ENCODE results near the gene PPP2R5C. TPM values are rescaled to one million over a fixed set of nuclear protein-coding genes. Genes with fewer than 3 reads are reported as not detected.
A peak's percentile ranks its signal among the peaks of the same experiment; 100 is the strongest.

PPP2R5C gene
- total RNA-seq, 2 experiments from 2014 or later, result 291 to 300 TPM

DNA sequence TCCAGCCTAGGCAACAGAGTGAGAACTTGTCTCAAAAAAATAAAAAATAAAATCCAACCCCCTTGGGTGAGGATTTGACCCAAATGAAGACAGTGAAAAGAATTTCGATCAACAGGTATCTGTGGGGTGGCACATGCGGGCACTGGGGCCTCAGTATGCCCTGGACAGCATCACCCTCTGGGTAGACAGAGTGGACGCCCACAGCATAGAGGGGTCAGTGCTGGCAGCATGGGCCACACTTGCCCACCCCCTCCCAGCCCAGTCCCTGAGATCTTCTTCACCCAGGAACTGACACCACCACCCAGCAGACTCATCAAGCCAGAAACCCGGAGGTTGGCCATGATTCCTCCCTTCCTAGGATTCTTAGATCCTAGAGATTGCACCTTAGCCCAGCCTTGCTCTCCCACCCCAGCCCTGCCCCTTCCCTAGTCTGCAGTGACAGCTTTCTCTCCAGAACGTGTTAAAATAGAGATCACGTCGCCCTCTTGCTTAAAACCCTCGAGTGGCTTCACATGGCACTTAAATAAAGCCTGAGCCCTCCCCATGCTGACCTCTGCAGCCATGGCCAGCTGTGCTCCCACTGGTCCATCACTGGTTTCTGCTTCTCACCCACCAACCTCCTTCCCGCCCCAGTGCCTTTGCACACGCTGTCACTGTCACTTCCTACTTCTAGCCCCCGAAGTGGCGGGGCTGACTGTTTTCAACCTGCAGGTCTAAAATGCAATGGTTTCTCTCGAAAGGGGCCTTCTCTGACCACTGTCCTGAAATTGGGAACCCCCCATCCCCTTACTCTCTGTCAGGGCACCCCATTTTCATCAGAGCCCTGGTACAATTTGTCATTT lies 176.6 kb downstream of the PPP2R5C start:
- Mint-ChIP-seq H3K27me3 (peaks cover 21% of the 10 kb centered on the region), H3K27ac (no peak overlapping the region), H3K4me1 (peaks cover 6% of the 10 kb centered on the region), H3K4me3 (no peak overlapping the region), H3K36me3 (ENCODE audit: low read depth) (no peaks in the 10 kb centered on the region), H3K9me3 (no peaks in the 10 kb centered on the region)
- ChIA-PET CTCF (no interaction called here), POLR2A (no interaction called here)
- DNase-seq, result no peak

- Mint-ChIP-seq H3K9me3 (no peaks in the 10 kb centered on the region), H3K27me3 (peaks cover 32% of the 10 kb centered on the region), H3K27ac (no peak overlapping the region), H3K4me3 (no peak overlapping the region), H3K36me3 (ENCODE audit: low read depth) (no peaks in the 10 kb centered on the region), H3K4me1 (peaks cover 6% of the 10 kb centered on the region)
- CTCF ChIA-PET, result no interaction called here
- POLR2A ChIA-PET, result no interaction called here
- no peak for DNase-seq
Measured at GRCh38 chr14:101939646-101940170, 178.2 kb downstream of the PPP2R5C start.

- H3K4me3 Mint-ChIP-seq, result no peak overlapping the region
- H3K27me3 Mint-ChIP-seq, result peaks cover 35% of the 10 kb centered on the region
- no peaks in the 10 kb centered on the region for H3K9me3 Mint-ChIP-seq
- POLR2A ChIA-PET, result no interaction called here
- H3K4me1 Mint-ChIP-seq, result peaks cover 20% of the 10 kb centered on the region
- no peak overlapping the region for H3K27ac Mint-ChIP-seq
- no peaks in the 10 kb centered on the region for H3K36me3 Mint-ChIP-seq (ENCODE audit: low read depth)
- DNase-seq, result no peak
- CTCF ChIA-PET, result interaction anchor here (1.4 kb wide), 1 partner anchor 226 kb away, joined by 3 read pairs; no protein-coding TSS in a partner anchor
Measured at GRCh38 chr14:101944451-101944850, 182.9 kb downstream of the PPP2R5C start.

DNA sequence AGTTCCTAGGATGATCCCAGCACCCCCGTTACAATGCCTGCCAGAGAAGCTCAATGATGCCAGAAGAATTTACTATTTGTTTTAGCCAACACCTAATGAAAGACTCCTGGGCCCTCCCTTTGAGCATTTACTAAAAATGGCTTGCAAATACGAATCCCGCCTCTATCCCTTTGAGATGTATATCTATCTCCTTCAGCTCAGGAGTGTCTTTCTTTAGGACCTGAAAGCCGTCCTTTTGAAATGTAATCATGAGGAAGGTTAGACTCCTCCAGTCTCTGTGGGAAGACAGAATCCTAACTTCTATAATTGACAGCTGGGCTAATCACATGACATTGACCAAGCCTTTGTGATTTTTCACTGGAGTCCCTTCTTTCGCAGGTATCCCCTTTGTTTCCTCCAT lies 183.7 kb downstream of the PPP2R5C start:
- Mint-ChIP-seq H3K36me3 (ENCODE audit: low read depth) (no peaks in the 10 kb centered on the region), H3K4me3 (no peak overlapping the region), H3K27ac (no peak overlapping the region), H3K9me3 (no peaks in the 10 kb centered on the region), H3K27me3 (peaks cover 34% of the 10 kb centered on the region), H3K4me1 (peaks cover 21% of the 10 kb centered on the region)
- no peak for DNase-seq
- ChIA-PET CTCF (interaction anchor here (1.0 to 1.4 kb wide), 3 partner anchors 16 to 227 kb away, joined by 3 to 4 read pairs (median 3); no protein-coding TSS in a partner anchor), POLR2A (no interaction called here)

- ChIA-PET CTCF (interaction anchor here (2.1 kb wide), 1 partner anchor 11 kb away, joined by 6 read pairs; no protein-coding TSS in a partner anchor), POLR2A (no interaction called here)
- peaks cover 21% of the 10 kb centered on the region for H3K4me1 Mint-ChIP-seq
- DNase-seq, result no peak
- H3K4me3 Mint-ChIP-seq, result peak overlapping the region; percentile 93
- peak overlapping the region; percentile 97 for H3K27ac Mint-ChIP-seq
- peaks cover 24% of the 10 kb centered on the region for H3K27me3 Mint-ChIP-seq
- no peaks in the 10 kb centered on the region for H3K36me3 Mint-ChIP-seq (ENCODE audit: low read depth)
- no peaks in the 10 kb centered on the region for H3K9me3 Mint-ChIP-seq
Measured at GRCh38 chr14:101947577-101947903, 186.0 kb downstream of the PPP2R5C start.

- DNase-seq, result peak; percentile 100
- Mint-ChIP-seq H3K4me3 (peak overlapping the region; percentile 93), H3K36me3 (ENCODE audit: low read depth) (no peaks in the 10 kb centered on the region), H3K4me1 (peaks cover 21% of the 10 kb centered on the region), H3K9me3 (no peaks in the 10 kb centered on the region), H3K27me3 (peaks cover 21% of the 10 kb centered on the region), H3K27ac (peak overlapping the region; percentile 97)
- CTCF ChIA-PET, result interaction anchor here (0.6 to 2.1 kb wide), 5 partner anchors 9 to 370 kb away, joined by 3 to 6 read pairs (median 4); no protein-coding TSS in a partner anchor
- POLR2A ChIA-PET, result no interaction called here
Measured at GRCh38 chr14:101947904-101948665, 186.6 kb downstream of the PPP2R5C start.

- H3K4me3 Mint-ChIP-seq, result peak overlapping the region; percentile 93
- no peaks in the 10 kb centered on the region for H3K9me3 Mint-ChIP-seq
- POLR2A ChIA-PET, result no interaction called here
- peaks cover 21% of the 10 kb centered on the region for H3K4me1 Mint-ChIP-seq
- peak overlapping the region; percentile 97 for H3K27ac Mint-ChIP-seq
- no peaks in the 10 kb centered on the region for H3K36me3 Mint-ChIP-seq (ENCODE audit: low read depth)
- CTCF ChIA-PET, result interaction anchor here (0.6 to 2.1 kb wide), 5 partner anchors 8 to 369 kb away, joined by 3 to 6 read pairs (median 4); no protein-coding TSS in a partner anchor
- H3K27me3 Mint-ChIP-seq, result peaks cover 14% of the 10 kb centered on the region
- no peak for DNase-seq
Measured at GRCh38 chr14:101948666-101949216, 187.2 kb downstream of the PPP2R5C start.

GRCh38 chr14:101950100-101950499 lies 188.6 kb downstream of the PPP2R5C start:
- DNase-seq, result no peak
- CTCF ChIA-PET, result interaction anchor here (1.2 kb wide), 1 partner anchor 244 kb away, joined by 3 read pairs; no protein-coding TSS in a partner anchor
- Mint-ChIP-seq H3K9me3 (no peaks in the 10 kb centered on the region), H3K4me3 (peak overlapping the region; percentile 93), H3K27me3 (peaks cover 6% of the 10 kb centered on the region), H3K27ac (no peak overlapping the region), H3K4me1 (peaks cover 21% of the 10 kb centered on the region), H3K36me3 (ENCODE audit: low read depth) (no peaks in the 10 kb centered on the region)
- POLR2A ChIA-PET, result no interaction called here

- H3K9me3 Mint-ChIP-seq, result no peaks in the 10 kb centered on the region
- no peak for DNase-seq
- H3K36me3 Mint-ChIP-seq (ENCODE audit: low read depth), result no peaks in the 10 kb centered on the region
- peak overlapping the region; percentile 31 for H3K27ac Mint-ChIP-seq
- no peak overlapping the region for H3K4me3 Mint-ChIP-seq
- peaks cover 2% of the 10 kb centered on the region for H3K27me3 Mint-ChIP-seq
- H3K4me1 Mint-ChIP-seq, result peaks cover 21% of the 10 kb centered on the region
- ChIA-PET POLR2A (no interaction called here), CTCF (interaction anchor here (0.8 to 1.2 kb wide), 2 partner anchors 243 to 244 kb away, joined by 3 read pairs; no protein-coding TSS in a partner anchor)
Measured at GRCh38 chr14:101950516-101951215, 189.2 kb downstream of the PPP2R5C start.

GRCh38 chr14:101953151-101953550 lies 191.6 kb downstream of the PPP2R5C start:
- no peaks in the 10 kb centered on the region for H3K36me3 Mint-ChIP-seq (ENCODE audit: low read depth)
- H3K9me3 Mint-ChIP-seq, result no peaks in the 10 kb centered on the region
- H3K4me1 Mint-ChIP-seq, result peaks cover 11% of the 10 kb centered on the region
- POLR2A ChIA-PET, result no interaction called here
- H3K27me3 Mint-ChIP-seq, result no peaks in the 10 kb centered on the region
- no peak overlapping the region for H3K4me3 Mint-ChIP-seq
- CTCF ChIA-PET, result interaction anchor here (0.6 to 1.5 kb wide), 7 partner anchors 13 to 621 kb away, joined by 3 to 4 read pairs (median 3); no protein-coding TSS in a partner anchor
- DNase-seq, result no peak
- no peak overlapping the region for H3K27ac Mint-ChIP-seq

GRCh38 chr14:101954501-101954900 lies 193.0 kb downstream of the PPP2R5C start:
- DNase-seq, result no peak
- Mint-ChIP-seq H3K27me3 (no peaks in the 10 kb centered on the region), H3K9me3 (no peaks in the 10 kb centered on the region), H3K27ac (no peak overlapping the region), H3K4me1 (peaks cover 2% of the 10 kb centered on the region), H3K4me3 (no peak overlapping the region), H3K36me3 (ENCODE audit: low read depth) (no peaks in the 10 kb centered on the region)
- CTCF ChIA-PET, result interaction anchor here (1.3 kb wide), 1 partner anchor 247 kb away, joined by 3 read pairs; no protein-coding TSS in a partner anchor
- POLR2A ChIA-PET, result no interaction called here

DNA sequence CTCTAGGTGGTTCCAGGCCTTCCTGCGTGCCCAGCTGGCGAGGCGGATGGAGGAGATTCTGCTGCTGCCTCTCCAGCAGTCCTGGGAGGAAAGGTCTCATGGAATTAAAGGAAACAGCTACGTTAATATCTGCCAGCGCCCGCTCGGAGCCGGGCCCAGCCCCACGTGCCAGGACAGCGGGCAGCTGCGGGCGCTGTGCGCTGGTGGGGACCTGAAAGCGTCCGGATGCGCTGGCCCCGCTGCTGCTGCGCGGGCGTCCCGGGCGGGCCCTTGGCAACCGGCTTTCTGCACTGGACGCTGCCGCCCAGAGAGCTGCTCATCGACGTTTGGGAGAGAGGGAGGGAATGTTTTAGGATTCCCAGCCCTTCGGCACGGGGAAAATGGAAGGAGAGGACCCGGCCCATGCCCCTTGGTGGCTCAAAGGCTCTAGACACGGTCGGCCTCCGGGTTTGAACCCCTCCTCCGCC lies 194.2 kb downstream of the PPP2R5C start:
- Mint-ChIP-seq H3K4me1 (peaks cover 10% of the 10 kb centered on the region), H3K36me3 (ENCODE audit: low read depth) (no peaks in the 10 kb centered on the region), H3K9me3 (no peaks in the 10 kb centered on the region), H3K4me3 (no peak overlapping the region), H3K27ac (no peak overlapping the region), H3K27me3 (no peaks in the 10 kb centered on the region)
- CTCF ChIA-PET, result interaction anchor here (0.6 to 2.2 kb wide), 2 partner anchors 249 to 1381 kb away, joined by 3 to 5 read pairs; no protein-coding TSS in a partner anchor
- POLR2A ChIA-PET, result no interaction called here
- no peak for DNase-seq
